HG03135 (cell line): Measurements from ENCODE around the gene CTDP1.

Experiments
- ATAC-seq: cut with Tn5 transposase; IDR thresholded peaks from one replicate; pipeline ENCODE4 v1.9.1; 2021; ENCODE audit warnings: mild to moderate bottlenecking, moderate library complexity; ENCODE audit not compliant: unreplicated experiment

CTDP1 gene

GRCh38 chr18:79643054-79643984 lies 36.3 kb upstream of the CTDP1 start:
- no peak for ATAC-seq

- peak; percentile 77 for ATAC-seq
Measured at GRCh38 chr18:79644006-79644665, 35.5 kb upstream of the CTDP1 start.

- no peak for ATAC-seq
Measured at GRCh38 chr18:79644666-79645057, 34.9 kb upstream of the CTDP1 start.

- no peak for ATAC-seq
Measured at GRCh38 chr18:79645291-79645983, 34.2 kb upstream of the CTDP1 start.

- no peak for ATAC-seq
Measured at GRCh38 chr18:79647307-79647706, 32.3 kb upstream of the CTDP1 start.

- ATAC-seq: no peak
Measured at GRCh38 chr18:79650959-79651358, 28.6 kb upstream of the CTDP1 start.

GRCh38 chr18:79657342-79657996 lies 22.1 kb upstream of the CTDP1 start:
- no peak for ATAC-seq

- no peak for ATAC-seq
Measured at GRCh38 chr18:79658366-79658765, 21.2 kb upstream of the CTDP1 start.

- ATAC-seq: no peak
Measured at GRCh38 chr18:79659733-79660132, 19.9 kb upstream of the CTDP1 start.

- ATAC-seq: no peak
Measured at GRCh38 chr18:79662034-79662433, 17.6 kb upstream of the CTDP1 start.

- ATAC-seq: no peak
Measured at GRCh38 chr18:79662439-79662838, 17.2 kb upstream of the CTDP1 start.

GRCh38 chr18:79664525-79665125 lies 15.0 kb upstream of the CTDP1 start:
- ATAC-seq: no peak

GRCh38 chr18:79668203-79668602 lies 11.4 kb upstream of the CTDP1 start:
- no peak for ATAC-seq

GRCh38 chr18:79672490-79673276 lies 6.9 kb upstream of the CTDP1 start:
- no peak for ATAC-seq

GRCh38 chr18:79677221-79677620 lies 2.4 kb upstream of the CTDP1 start:
- ATAC-seq: no peak

- no peak for ATAC-seq
Measured at GRCh38 chr18:79677840-79678239, 1.8 kb upstream of the CTDP1 start.

- ATAC-seq: peak; percentile 93
Measured at GRCh38 chr18:79678665-79679551, 695 bp upstream of the CTDP1 start.

- ATAC-seq: peak; percentile 9
Measured at GRCh38 chr18:79680100-79680879, 687 bp downstream of the CTDP1 start.
